ENCODE data around the gene MYO9A. TPM values are rescaled to one million over a fixed set of nuclear protein-coding genes. Genes with fewer than 3 reads are reported as not detected.

MYO9A gene
- total and polyA plus RNA-seq, 10 of the 15 experiments (the other 5 are each of a cell fraction or from before 2014, with no cell fraction given), result 3.3 to 25.3 (median 12.2) TPM

DNA sequence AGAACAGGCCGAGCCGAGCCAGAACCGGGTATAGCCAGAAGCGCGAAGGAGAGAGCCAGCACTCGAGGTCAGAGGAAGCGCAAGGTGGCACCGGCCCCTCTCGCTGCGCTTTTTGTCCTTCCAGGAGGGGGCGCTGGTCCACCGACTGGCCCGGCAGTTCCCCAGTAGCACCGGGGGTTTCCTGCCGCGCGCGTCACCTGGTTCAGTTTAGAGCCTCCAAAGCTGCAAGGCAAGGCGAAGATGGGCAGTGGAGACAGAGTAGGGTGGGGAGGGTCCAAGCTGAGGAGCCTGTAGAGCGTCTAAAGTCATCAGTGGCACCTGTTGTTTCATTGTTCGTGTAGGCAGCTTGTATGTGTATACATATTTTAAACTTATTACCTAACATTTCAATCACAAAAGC lies 315.2 kb downstream of the MYO9A start:
- in situ Hi-C loops (cut with MboI), result loop anchor here (5.0 to 10.0 kb wide), 3 partner anchors 55 to 352 kb away; no protein-coding TSS in a partner anchor
- SMC1A ChIA-PET (ENCODE audit: uncharacterized antibody, unreplicated experiment), result interaction anchor here (1.0 to 4.2 kb wide), 5 partner anchors 50 to 356 kb away, joined by 3 to 26 read pairs (median 4); no protein-coding TSS in a partner anchor
- ATAC-seq (peak; percentile 53), FAIRE-seq (no peak), DNase-seq (ENCODE audit: low read depth, low spot score) (no peak)
- Histone ChIP-seq H3K36me3 (ENCODE audit: control insufficient read depth in 2 of 2, insufficient read depth in 2 of 2, low read length in 1 of 2) (no peaks in the 10 kb centered on the region), H2AFZ (ENCODE audit: control insufficient read depth, low read depth, low read length) (peak overlapping the region; percentile 55), H3K4me2 (ENCODE audit: control insufficient read depth, insufficient read depth) (no peak overlapping the region), H3K4me3 (no peak overlapping the region), H3K4me1 (ENCODE audit: control insufficient read depth, insufficient read depth, low read length) (peaks cover 10% of the 10 kb centered on the region), H4K20me1 (ENCODE audit: control insufficient read depth, insufficient read depth) (no peaks in the 10 kb centered on the region), H3K27me3 (replicated peaks in 1 of 2; ENCODE audit: control insufficient read depth in 2 of 2, insufficient read depth in 2 of 2, low read length in 1 of 2) (no peaks in the 10 kb centered on the region; a peak in 1 of 4 replicates), H3K27ac (ENCODE audit: control insufficient read depth, insufficient read depth) (no peak overlapping the region), H3K9me3 (replicated peaks; ENCODE audit: control insufficient read depth, insufficient read depth, low read length) (no peaks in the 10 kb centered on the region; the same call in 2 of the 3 replicates), H3K79me2 (ENCODE audit: control insufficient read depth, insufficient read depth, low read length) (no peaks in the 10 kb centered on the region), H3K9ac (ENCODE audit: control insufficient read depth, insufficient read depth, low read length) (no peak overlapping the region)
- RAD21 ChIA-PET (ENCODE audit: unreplicated experiment), result interaction anchor here (1.4 to 3.0 kb wide), 4 partner anchors 22 to 356 kb away, joined by 3 to 25 read pairs (median 10); no protein-coding TSS in a partner anchor
- CTCF ChIA-PET, result interaction anchor here (0.7 to 6.0 kb wide), 15 partner anchors 16 to 372 kb away, joined by 3 to 69 read pairs (median 4); no protein-coding TSS in a partner anchor
- 81% methylated on average over 20 of the region's 21 CpGs for WGBS (ENCODE audit: insufficient coverage, insufficient replicate concordance, low lambda C conversion rate, missing lambda C conversion rate)
- BruUV-seq (replicated peaks), result no TSS peak
- intact Hi-C loops (cut with micrococcal nuclease; ENCODE audit: unreplicated experiment), result no loop called here
- no peak for TF ChIP-seq BHLHE40 (IDR thresholded peaks at IDR 0.05; ENCODE audit: borderline replicate concordance in 1 of 2, low read depth in 2 of 2, low read length in 1 of 2)
- TF ChIP-seq, protein P1, sequence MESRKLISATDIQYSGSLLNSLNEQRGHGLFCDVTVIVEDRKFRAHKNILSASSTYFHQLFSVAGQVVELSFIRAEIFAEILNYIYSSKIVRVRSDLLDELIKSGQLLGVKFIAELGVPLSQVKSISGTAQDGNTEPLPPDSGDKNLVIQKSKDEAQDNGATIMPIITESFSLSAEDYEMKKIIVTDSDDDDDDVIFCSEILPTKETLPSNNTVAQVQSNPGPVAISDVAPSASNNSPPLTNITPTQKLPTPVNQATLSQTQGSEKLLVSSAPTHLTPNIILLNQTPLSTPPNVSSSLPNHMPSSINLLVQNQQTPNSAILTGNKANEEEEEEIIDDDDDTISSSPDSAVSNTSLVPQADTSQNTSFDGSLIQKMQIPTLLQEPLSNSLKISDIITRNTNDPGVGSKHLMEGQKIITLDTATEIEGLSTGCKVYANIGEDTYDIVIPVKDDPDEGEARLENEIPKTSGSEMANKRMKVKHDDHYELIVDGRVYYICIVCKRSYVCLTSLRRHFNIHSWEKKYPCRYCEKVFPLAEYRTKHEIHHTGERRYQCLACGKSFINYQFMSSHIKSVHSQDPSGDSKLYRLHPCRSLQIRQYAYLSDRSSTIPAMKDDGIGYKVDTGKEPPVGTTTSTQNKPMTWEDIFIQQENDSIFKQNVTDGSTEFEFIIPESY (IDR thresholded peaks at IDR 0.05), result peak; percentile 81; the same call in 1 of the 2 replicates
- TF ChIP-seq, protein P2, sequence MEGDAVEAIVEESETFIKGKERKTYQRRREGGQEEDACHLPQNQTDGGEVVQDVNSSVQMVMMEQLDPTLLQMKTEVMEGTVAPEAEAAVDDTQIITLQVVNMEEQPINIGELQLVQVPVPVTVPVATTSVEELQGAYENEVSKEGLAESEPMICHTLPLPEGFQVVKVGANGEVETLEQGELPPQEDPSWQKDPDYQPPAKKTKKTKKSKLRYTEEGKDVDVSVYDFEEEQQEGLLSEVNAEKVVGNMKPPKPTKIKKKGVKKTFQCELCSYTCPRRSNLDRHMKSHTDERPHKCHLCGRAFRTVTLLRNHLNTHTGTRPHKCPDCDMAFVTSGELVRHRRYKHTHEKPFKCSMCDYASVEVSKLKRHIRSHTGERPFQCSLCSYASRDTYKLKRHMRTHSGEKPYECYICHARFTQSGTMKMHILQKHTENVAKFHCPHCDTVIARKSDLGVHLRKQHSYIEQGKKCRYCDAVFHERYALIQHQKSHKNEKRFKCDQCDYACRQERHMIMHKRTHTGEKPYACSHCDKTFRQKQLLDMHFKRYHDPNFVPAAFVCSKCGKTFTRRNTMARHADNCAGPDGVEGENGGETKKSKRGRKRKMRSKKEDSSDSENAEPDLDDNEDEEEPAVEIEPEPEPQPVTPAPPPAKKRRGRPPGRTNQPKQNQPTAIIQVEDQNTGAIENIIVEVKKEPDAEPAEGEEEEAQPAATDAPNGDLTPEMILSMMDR (IDR thresholded peaks at IDR 0.05 in 2 of 3, conservative IDR thresholded peaks at IDR 0.05 in 1 of 3; ENCODE audit: control insufficient read depth in 2 of 3, extremely low read depth in 1 of 3, insufficient read depth in 1 of 3, low read depth in 3 of 3, low read length in 3 of 3), result peak; percentile 50 to 58 (median 51); a peak in 5 of 6 replicates
- peak; percentile 71 for TF ChIP-seq RAD21 (IDR thresholded peaks at IDR 0.05; ENCODE audit: insufficient read depth, low read depth, low read length)
- peak; percentile 42; the same call in 1 of the 2 replicates for TF ChIP-seq SMC3 (IDR thresholded peaks at IDR 0.05; ENCODE audit: borderline replicate concordance, low read length)
- POLR2A ChIA-PET, result no interaction called here

Measured in GM12878 (cell line).